ENCODE results near the gene LACTB. TPM values are rescaled to one million over a fixed set of nuclear protein-coding genes. Genes with fewer than 3 reads are reported as not detected.

Gene LACTB
- total RNA-seq, 1 donor from 2014 or later: 27.4 TPM

- Histone ChIP-seq H3K27ac (replicated peaks) (no peak overlapping the region), H3K4me3 (no peak overlapping the region), H3K27me3 (ENCODE audit: low read depth) (no peaks in the 10 kb centered on the region), H3K4me1 (no peaks in the 10 kb centered on the region), H3K36me3 (peaks cover 29% of the 10 kb centered on the region), H3K9me3 (replicated peaks) (no peaks in the 10 kb centered on the region)
- TF ChIP-seq, protein P1, sequence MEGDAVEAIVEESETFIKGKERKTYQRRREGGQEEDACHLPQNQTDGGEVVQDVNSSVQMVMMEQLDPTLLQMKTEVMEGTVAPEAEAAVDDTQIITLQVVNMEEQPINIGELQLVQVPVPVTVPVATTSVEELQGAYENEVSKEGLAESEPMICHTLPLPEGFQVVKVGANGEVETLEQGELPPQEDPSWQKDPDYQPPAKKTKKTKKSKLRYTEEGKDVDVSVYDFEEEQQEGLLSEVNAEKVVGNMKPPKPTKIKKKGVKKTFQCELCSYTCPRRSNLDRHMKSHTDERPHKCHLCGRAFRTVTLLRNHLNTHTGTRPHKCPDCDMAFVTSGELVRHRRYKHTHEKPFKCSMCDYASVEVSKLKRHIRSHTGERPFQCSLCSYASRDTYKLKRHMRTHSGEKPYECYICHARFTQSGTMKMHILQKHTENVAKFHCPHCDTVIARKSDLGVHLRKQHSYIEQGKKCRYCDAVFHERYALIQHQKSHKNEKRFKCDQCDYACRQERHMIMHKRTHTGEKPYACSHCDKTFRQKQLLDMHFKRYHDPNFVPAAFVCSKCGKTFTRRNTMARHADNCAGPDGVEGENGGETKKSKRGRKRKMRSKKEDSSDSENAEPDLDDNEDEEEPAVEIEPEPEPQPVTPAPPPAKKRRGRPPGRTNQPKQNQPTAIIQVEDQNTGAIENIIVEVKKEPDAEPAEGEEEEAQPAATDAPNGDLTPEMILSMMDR (IDR thresholded peaks at IDR 0.05; ENCODE audit: borderline replicate concordance): no peak
- intact Hi-C loops (cut with micrococcal nuclease): no loop called here
- no peak for DNase-seq
These were observed 12.1 kb downstream of the LACTB start for GRCh38 chr15:63133786-63134185.

- intact Hi-C loops (cut with micrococcal nuclease): no loop called here
- no peak overlapping the region for H3K27ac ChIP-seq (replicated peaks)
- H3K4me1 ChIP-seq: no peaks in the 10 kb centered on the region
- H3K36me3 ChIP-seq: peaks cover 22% of the 10 kb centered on the region
- no peaks in the 10 kb centered on the region for H3K27me3 ChIP-seq (ENCODE audit: low read depth)
- TF ChIP-seq, protein P1 (IDR thresholded peaks at IDR 0.05; ENCODE audit: borderline replicate concordance): no peak
- no peaks in the 10 kb centered on the region for H3K9me3 ChIP-seq (replicated peaks)
- no peak for DNase-seq
- no peak overlapping the region for H3K4me3 ChIP-seq
These were observed 12.8 kb downstream of the LACTB start for GRCh38 chr15:63134245-63134985.

DNA sequence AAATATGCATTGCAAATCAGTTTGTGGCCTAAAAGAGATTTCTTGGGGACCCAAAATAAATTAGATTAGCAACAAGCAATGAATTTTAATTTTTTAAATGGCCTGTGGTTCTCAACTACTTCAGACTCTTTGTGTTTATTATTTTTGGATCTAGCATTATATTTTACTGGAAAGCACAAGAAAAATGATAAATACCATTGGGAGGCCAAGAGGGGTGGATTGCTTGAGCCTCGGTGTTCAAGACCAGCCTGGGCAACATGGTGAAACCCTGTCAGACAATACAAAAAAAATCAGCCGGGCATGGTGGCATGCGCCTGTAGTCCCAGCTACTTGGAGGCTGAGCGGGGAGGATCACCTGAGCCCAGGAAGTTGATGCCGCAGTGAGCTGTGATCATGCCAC is 13.6 kb downstream of the LACTB start:
- Histone ChIP-seq H3K4me3 (no peak overlapping the region), H3K4me1 (no peaks in the 10 kb centered on the region), H3K27ac (replicated peaks) (no peak overlapping the region), H3K27me3 (ENCODE audit: low read depth) (no peaks in the 10 kb centered on the region), H3K36me3 (peaks cover 14% of the 10 kb centered on the region), H3K9me3 (replicated peaks) (no peaks in the 10 kb centered on the region)
- TF ChIP-seq, protein P1 (IDR thresholded peaks at IDR 0.05; ENCODE audit: borderline replicate concordance): no peak
- intact Hi-C loops (cut with micrococcal nuclease): no loop called here
- DNase-seq: no peak

- Histone ChIP-seq H3K27ac (replicated peaks) (no peak overlapping the region), H3K27me3 (ENCODE audit: low read depth) (no peaks in the 10 kb centered on the region), H3K4me3 (no peak overlapping the region), H3K4me1 (no peaks in the 10 kb centered on the region), H3K9me3 (replicated peaks) (no peaks in the 10 kb centered on the region), H3K36me3 (peaks cover 11% of the 10 kb centered on the region)
- DNase-seq: no peak
- intact Hi-C loops (cut with micrococcal nuclease): no loop called here
- TF ChIP-seq, protein P1 (IDR thresholded peaks at IDR 0.05; ENCODE audit: borderline replicate concordance): no peak
These were observed 14.1 kb downstream of the LACTB start for GRCh38 chr15:63135804-63136203.

GRCh38 chr15:63136742-63137141 is 15.1 kb downstream of the LACTB start:
- peaks cover 5% of the 10 kb centered on the region for H3K36me3 ChIP-seq
- no peaks in the 10 kb centered on the region for H3K27me3 ChIP-seq (ENCODE audit: low read depth)
- TF ChIP-seq, protein P1 (IDR thresholded peaks at IDR 0.05; ENCODE audit: borderline replicate concordance): no peak
- H3K9me3 ChIP-seq (replicated peaks): no peaks in the 10 kb centered on the region
- DNase-seq: no peak
- H3K27ac ChIP-seq (replicated peaks): no peak overlapping the region
- H3K4me1 ChIP-seq: no peaks in the 10 kb centered on the region
- no peak overlapping the region for H3K4me3 ChIP-seq
- intact Hi-C loops (cut with micrococcal nuclease): no loop called here

Data from left ventricle myocardium inferior (tissue), 1 donor.